BJ (cell line): ENCODE data around the gene ARSJ. TPM values are rescaled to one million over a fixed set of nuclear protein-coding genes. Genes with fewer than 3 reads are reported as not detected.

Source experiments
- CTCF ChIA-PET: fragments of 350-600 bp; formaldehyde crosslinking; extraction: SDS; loops from one replicate; lab custom pipeline; 2021; ENCODE audit warnings: antibody characterized with exemption, inconsistent platforms; lab: Yijun Ruan, JAX
- POLR2A ChIA-PET: fragments of 300-600 bp; sonication (Branson Sonifier 250); formaldehyde crosslinking; extraction: SDS; loops from one replicate; lab custom pipeline; 2021; ENCODE audit warnings: antibody characterized with exemption; lab: Charles Lee
- DNase-seq: peaks from one replicate; pipeline ENCODE4 v3.0.0-alpha.2; 2011; ENCODE audit warnings: low read depth
- H3K27me3 ChIP-seq: 2 replicates; pipeline ENCODE4 v1.6.0; 2011; ENCODE audit warnings: low read length; ENCODE audit not compliant: control insufficient read depth, insufficient read depth
- H3K36me3 ChIP-seq: 2 replicates; pipeline ENCODE4 v1.5.1; 2011; ENCODE audit warnings: low read length; ENCODE audit not compliant: control insufficient read depth, insufficient read depth
- H3K4me3 ChIP-seq: 2 replicates; pipeline ENCODE4 v1.5.1; 2011; ENCODE audit warnings: low read depth, mild to moderate bottlenecking, control low read depth, low read length
- polyA plus RNA-seq: library from polyadenylated mRNA; depleted of rRNA; stranded (reverse); fragments of >200 nt; gene quantifications from 2 replicates; pipeline ENCODE4 v1.2.3, GENCODE V29; 2011; rRNA removed
- TF ChIP-seq, protein P1 (sequence below): IDR thresholded peaks from 2 replicates; pipeline ENCODE4 v1.5.1; 2011; ENCODE audit warnings: low read depth, mild to moderate bottlenecking, control low read depth, inconsistent platforms, low read length, moderate library complexity; ENCODE audit not compliant: insufficient read depth

Gene ARSJ
- polyA plus RNA-seq, 1 experiment: 18.4 TPM

- POLR2A ChIA-PET: no interaction called here
- no peaks in the 10 kb centered on the region for H3K27me3 ChIP-seq
- CTCF ChIA-PET: no interaction called here
These were observed 109.6 kb downstream of the ARSJ start for GRCh38 chr4:113869743-113870375.

DNA sequence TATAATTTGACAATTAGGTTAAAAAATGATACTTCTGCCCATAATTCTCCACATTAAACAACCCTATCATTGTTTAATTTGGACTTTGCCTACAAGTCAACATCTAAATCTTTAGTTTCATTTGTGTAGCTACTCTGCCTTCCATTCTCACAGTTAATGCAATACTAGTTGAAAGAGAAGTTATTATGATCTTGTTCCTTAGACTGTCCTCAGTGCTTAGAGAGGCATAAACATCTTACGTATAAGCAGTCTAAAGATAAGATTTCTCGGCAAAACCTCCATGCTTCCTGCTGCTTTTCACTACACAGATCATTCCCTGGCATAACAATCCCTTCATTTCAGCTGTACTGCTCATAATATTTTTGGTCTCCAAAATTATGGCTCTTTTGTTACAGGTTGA, 112.8 kb downstream of the ARSJ start:
- CTCF ChIA-PET: interaction anchor here (1.4 kb wide), 1 partner anchor 11 kb away, joined by 4 read pairs; no protein-coding TSS in a partner anchor
- no peak for DNase-seq
- Histone ChIP-seq H3K4me3 (no peak overlapping the region), H3K36me3 (no peaks in the 10 kb centered on the region), H3K27me3 (no peaks in the 10 kb centered on the region)
- POLR2A ChIA-PET: interaction anchor here (0.6 kb wide), 1 partner anchor 10 kb away, joined by 4 read pairs; no protein-coding TSS in a partner anchor
- TF ChIP-seq, protein P1, sequence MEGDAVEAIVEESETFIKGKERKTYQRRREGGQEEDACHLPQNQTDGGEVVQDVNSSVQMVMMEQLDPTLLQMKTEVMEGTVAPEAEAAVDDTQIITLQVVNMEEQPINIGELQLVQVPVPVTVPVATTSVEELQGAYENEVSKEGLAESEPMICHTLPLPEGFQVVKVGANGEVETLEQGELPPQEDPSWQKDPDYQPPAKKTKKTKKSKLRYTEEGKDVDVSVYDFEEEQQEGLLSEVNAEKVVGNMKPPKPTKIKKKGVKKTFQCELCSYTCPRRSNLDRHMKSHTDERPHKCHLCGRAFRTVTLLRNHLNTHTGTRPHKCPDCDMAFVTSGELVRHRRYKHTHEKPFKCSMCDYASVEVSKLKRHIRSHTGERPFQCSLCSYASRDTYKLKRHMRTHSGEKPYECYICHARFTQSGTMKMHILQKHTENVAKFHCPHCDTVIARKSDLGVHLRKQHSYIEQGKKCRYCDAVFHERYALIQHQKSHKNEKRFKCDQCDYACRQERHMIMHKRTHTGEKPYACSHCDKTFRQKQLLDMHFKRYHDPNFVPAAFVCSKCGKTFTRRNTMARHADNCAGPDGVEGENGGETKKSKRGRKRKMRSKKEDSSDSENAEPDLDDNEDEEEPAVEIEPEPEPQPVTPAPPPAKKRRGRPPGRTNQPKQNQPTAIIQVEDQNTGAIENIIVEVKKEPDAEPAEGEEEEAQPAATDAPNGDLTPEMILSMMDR: no peak

More at GRCh38 chr4:113869743-113870375, 109.6 kb downstream of the ARSJ start:
- Histone ChIP-seq H3K4me3 (no peak overlapping the region), H3K36me3 (no peaks in the 10 kb centered on the region)
- TF ChIP-seq, protein P1: no peak
- DNase-seq: no peak

DNA sequence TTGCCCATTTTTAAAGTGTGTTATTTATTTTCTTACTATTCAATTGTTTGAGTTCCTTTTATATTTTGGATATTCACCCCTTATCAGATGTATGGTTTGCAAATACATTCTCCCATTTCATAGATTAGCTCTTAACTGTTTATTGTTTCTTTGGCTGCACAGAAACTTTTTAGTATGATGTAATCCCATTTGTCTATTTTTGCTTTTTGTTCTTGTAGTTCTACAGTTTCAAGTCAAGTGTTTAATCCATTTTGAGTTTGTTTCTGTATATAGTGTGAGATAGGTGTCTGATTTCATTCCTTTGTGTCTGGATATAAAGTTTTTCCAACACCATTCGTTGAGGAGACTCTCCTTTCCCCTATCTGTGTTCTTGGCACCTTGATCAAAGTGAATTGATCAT, 120.5 kb downstream of the ARSJ start:
- H3K36me3 ChIP-seq: no peaks in the 10 kb centered on the region
- ChIA-PET CTCF (no interaction called here), POLR2A (no interaction called here)
- no peaks in the 10 kb centered on the region for H3K27me3 ChIP-seq
- TF ChIP-seq, protein P1: no peak
- DNase-seq: no peak
- no peak overlapping the region for H3K4me3 ChIP-seq

DNA sequence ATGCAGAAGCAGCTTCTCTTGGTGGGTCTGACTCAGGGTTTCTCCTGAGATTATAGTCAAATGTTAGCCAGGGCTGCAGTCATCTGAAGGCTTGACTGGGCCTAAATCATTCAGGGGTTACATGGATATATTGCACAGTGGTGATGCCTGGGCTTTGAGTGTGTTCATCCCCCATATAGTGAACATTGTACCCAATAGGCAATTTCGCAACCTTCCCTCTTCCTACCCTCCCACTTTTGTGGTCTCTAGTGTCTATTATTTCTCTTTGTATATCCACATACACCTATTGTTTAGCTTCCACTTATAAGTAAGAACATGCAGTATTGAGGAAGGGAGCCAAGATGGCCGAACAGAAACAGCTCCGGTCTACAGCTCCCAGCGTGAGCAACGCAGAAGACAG, 127.6 kb downstream of the ARSJ start:
- Histone ChIP-seq H3K27me3 (no peaks in the 10 kb centered on the region), H3K4me3 (no peak overlapping the region), H3K36me3 (no peaks in the 10 kb centered on the region)
- ChIA-PET CTCF (interaction anchor here (1.3 kb wide), 2 partner anchors 13 to 15 kb away, joined by 4 read pairs; no protein-coding TSS in a partner anchor), POLR2A (no interaction called here)
- no peak for DNase-seq
- TF ChIP-seq, protein P1: no peak

Other genes with a start within 250 kb of the ARSJ start
- gene CAMK2D, start 217.9 kb downstream of the ARSJ start, polyA plus RNA-seq: 41.8 and 69.6 TPM in 2 replicates